Memory B cell (primary cell): ENCODE data around the gene SEMA3C.

Experiments used
- ATAC-seq: fragments of 150-1000 bp; cut with Tn5 transposase; 2 replicates; pipeline ENCODE4 v1.10.0; 2021; ENCODE audit warnings: low read depth, mild to moderate bottlenecking, moderate library complexity
- DNase-seq, 2 donors: peaks; one replicate each; pipeline ENCODE4 v3.0.0; 2022; ENCODE audit warnings: low spot score in 2 of 2
- H3K27ac Mint-ChIP-seq: one replicate; pipeline ENCODE4 v1.8.0; 2022; ENCODE audit warnings: mild to moderate bottlenecking, moderate library complexity, mixed read lengths
- H3K27me3 Mint-ChIP-seq: one replicate; pipeline ENCODE4 v1.8.0; 2022; ENCODE audit warnings: mixed read lengths
- H3K36me3 Mint-ChIP-seq: one replicate; pipeline ENCODE4 v1.8.0; 2022; ENCODE audit warnings: mild to moderate bottlenecking, mixed read lengths
- H3K4me1 Mint-ChIP-seq: one replicate; pipeline ENCODE4 v1.8.0; 2022; ENCODE audit warnings: mixed read lengths
- H3K4me3 Mint-ChIP-seq: one replicate; pipeline ENCODE4 v1.8.0; 2022; ENCODE audit warnings: mild to moderate bottlenecking, moderate library complexity, mixed read lengths
- H3K9me3 Mint-ChIP-seq: one replicate; pipeline ENCODE4 v1.8.0; 2022; ENCODE audit warnings: mixed read lengths

Gene SEMA3C

DNA sequence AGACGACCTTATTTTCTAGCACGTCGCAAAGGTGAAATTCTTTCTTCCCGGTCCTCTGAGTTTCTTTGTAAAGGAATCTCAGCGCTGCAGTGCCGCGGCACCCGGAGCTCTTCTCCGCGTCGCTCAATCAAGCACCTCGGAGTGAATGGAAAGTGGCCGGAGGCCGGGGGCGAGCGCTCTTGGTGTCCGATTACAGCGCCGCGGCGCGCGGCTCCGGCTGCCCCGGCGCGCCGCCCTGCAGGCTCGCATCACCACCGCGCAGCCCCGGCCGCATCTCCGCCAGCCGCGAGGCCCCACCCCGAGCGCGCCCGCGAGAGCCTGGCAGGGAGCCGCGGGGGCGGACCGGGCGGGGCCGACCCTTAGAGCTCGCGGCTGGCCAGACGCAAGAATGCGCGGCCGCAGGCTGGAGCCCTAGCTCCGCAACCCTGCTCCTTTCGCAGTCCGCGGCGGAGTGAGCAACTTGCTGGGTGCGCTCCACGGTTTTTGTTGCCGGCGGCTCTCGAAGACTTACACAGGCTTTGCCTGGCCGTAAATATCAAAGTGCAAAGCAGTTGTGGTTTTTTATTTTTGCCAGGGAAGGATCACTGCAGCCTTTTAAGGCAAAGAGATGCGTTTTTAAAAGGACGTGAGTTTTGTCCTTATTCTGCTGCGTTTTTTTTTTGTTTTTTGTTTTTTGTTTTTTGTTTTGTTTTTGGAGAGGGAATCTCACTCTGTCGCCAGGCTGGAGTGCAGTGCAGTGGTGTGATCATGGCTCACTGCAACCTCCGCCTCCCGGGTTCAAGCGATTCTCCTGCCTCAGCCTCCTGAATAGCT, at the start of gene SEMA3C:
SEMA3C (minus strand) TSS at position 143 of the 813 bp plus-strand sequence. CDS start 2,270 bp downstream, outside the sequence.
- no peak within 1 kb of the TSS for H3K27ac Mint-ChIP-seq
- no peak for DNase-seq
- no peaks in the 10 kb centered on the region for H3K36me3 Mint-ChIP-seq
- H3K9me3 Mint-ChIP-seq, result no peaks in the 10 kb centered on the region
- H3K4me3 Mint-ChIP-seq, result no peak within 1 kb of the TSS
- no peak for ATAC-seq
- peaks cover 5% of the 10 kb centered on the region for H3K27me3 Mint-ChIP-seq
- no peaks in the 10 kb centered on the region for H3K4me1 Mint-ChIP-seq

DNA sequence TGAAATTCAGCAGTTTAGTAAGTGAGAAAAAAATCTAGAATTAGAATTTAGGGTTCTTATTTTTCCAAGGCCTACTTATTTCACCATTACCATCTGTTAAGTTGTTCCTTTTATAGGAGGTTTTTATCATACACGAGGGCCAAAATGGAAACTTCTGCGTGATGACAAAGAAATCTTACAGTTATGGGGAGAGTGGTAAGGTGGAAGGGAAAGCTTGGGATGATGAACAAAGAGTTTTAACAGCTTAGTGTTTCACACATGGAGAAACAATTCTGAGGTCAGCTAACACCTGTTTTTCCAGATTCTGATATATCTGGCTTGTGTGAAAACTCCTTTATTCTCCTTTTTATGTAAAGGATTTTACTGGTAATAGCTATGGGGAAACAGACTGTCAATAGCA, 49.8 kb upstream of the SEMA3C start:
- no peak overlapping the region for H3K27ac Mint-ChIP-seq
- no peak overlapping the region for H3K4me3 Mint-ChIP-seq
- H3K4me1 Mint-ChIP-seq, result no peaks in the 10 kb centered on the region
- no peaks in the 10 kb centered on the region for H3K27me3 Mint-ChIP-seq
- no peaks in the 10 kb centered on the region for H3K36me3 Mint-ChIP-seq
- DNase-seq (no peak), ATAC-seq (no peak)
- H3K9me3 Mint-ChIP-seq, result peaks cover 8% of the 10 kb centered on the region

DNA sequence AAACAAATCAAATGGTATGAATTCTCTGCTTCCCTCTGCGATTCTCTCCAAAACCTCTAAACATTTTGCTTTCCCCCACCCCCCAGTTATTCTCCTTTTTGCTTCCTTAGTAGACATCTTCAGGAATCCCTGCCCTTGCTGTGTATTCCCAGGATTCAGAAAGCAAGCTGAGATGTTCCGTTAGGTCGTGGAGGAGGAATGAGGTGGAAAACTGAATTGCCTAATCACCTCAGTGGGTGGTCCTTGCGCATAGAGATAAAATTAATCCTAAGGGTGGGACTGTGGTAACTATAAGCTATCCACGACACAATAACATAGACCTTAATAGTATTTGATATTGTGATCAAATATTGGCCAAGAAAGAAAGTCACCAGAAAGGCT, 49.1 kb upstream of the SEMA3C start:
- no peak overlapping the region for H3K4me3 Mint-ChIP-seq
- ATAC-seq (no peak), DNase-seq (no peak)
- peaks cover 8% of the 10 kb centered on the region for H3K9me3 Mint-ChIP-seq
- no peak overlapping the region for H3K27ac Mint-ChIP-seq
- no peaks in the 10 kb centered on the region for H3K4me1 Mint-ChIP-seq
- no peaks in the 10 kb centered on the region for H3K27me3 Mint-ChIP-seq
- H3K36me3 Mint-ChIP-seq, result no peaks in the 10 kb centered on the region

DNA sequence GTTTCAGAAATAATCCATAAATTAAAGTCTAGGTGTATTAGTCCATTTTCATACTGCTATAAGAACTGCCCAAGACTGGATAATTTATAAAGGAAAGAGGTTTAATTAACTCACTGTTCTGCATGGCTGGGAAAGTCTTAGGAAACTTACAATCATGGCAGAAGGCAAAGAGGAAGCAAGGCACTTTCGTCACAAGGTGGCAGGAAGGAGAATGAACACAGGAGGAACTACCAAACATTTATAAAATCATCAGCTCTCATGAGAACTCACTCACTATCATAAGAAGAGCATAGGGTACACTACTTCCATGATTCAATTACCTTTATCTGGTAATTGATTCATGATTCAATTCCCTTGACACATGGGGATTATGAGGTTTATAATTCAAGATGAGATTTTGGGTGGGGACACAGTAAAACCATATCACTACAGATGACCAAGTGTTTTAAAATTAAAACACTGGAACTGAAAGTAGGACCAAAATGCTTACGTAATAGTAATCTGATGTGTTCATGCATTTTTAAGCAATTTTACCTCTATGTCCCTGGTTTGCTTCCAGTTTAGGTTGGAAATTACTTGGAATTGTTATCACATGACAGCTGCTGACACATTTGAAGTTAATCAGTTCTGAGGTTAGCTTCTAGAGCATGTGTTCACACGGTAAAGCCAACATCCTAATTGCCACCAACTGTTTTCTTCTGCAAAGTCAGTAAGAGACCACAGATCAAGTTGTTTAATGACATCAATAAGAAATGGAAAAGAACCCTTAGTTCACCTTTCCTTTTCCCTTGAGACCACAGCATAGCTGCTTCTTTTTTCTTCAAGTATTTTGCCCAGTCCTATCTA, 48.4 kb upstream of the SEMA3C start:
- H3K36me3 Mint-ChIP-seq, result no peaks in the 10 kb centered on the region
- no peak overlapping the region for H3K4me3 Mint-ChIP-seq
- H3K27me3 Mint-ChIP-seq, result no peaks in the 10 kb centered on the region
- DNase-seq (no peak), ATAC-seq (no peak)
- peaks cover 8% of the 10 kb centered on the region for H3K9me3 Mint-ChIP-seq
- no peak overlapping the region for H3K27ac Mint-ChIP-seq
- H3K4me1 Mint-ChIP-seq, result no peaks in the 10 kb centered on the region

DNA sequence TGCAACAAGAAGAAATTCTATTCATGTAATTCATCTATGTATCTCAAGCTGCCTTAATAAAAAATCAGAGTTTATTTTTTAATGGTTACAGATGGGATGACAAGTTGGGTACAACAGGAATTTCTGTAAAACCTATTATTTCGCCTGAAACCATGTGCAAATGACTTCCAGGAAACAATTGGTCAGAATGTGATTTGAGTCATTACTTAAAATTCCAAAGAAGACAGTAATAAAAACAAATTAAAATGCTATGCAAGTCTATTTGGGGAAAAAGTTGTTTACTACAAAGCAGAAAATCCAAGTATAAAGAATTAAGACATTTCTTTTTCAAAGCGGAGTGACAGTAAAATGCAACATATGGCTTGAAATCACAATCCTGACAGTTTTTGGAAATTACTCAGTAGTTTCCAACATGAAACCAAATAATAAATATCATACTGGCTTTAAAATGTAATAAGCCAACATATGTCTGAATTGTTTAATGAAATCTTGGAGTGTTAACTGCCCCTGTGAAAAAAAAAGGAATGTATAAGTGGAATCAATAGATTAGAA, 41.5 kb upstream of the SEMA3C start:
- no peaks in the 10 kb centered on the region for H3K4me1 Mint-ChIP-seq
- no peak overlapping the region for H3K27ac Mint-ChIP-seq
- ATAC-seq (no peak), DNase-seq (no peak)
- peaks cover 2% of the 10 kb centered on the region for H3K9me3 Mint-ChIP-seq
- H3K36me3 Mint-ChIP-seq, result no peaks in the 10 kb centered on the region
- H3K4me3 Mint-ChIP-seq, result no peak overlapping the region
- H3K27me3 Mint-ChIP-seq, result no peaks in the 10 kb centered on the region

DNA sequence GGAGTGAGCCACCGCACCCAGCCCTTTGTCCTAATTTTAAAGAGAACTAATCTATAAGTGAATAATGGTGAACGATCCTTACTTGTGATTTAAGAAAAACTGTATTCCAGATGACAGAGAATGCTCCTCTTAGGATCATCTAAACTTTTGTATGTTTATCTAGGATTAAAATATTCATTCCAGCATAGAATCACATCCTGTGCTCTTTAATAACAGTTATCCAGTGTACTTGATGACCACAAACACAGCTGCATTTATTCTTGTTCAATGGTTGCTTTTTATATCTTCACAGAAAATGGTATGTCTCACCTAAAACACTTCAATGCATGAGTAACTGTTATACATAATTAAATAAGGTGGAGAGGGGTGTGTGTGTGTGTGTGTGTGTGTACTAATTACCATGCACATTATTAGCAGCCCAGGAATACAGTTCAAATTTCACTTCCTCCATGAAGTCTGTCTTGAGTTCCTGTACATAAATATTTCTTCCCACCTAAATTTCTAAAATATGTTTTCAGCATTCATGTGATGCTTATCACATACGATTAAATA, 38.5 kb upstream of the SEMA3C start:
- Mint-ChIP-seq H3K4me1 (no peaks in the 10 kb centered on the region), H3K27me3 (no peaks in the 10 kb centered on the region), H3K9me3 (no peaks in the 10 kb centered on the region), H3K27ac (no peak overlapping the region), H3K4me3 (no peak overlapping the region), H3K36me3 (no peaks in the 10 kb centered on the region)
- DNase-seq, result no peak
- ATAC-seq, result no peak

DNA sequence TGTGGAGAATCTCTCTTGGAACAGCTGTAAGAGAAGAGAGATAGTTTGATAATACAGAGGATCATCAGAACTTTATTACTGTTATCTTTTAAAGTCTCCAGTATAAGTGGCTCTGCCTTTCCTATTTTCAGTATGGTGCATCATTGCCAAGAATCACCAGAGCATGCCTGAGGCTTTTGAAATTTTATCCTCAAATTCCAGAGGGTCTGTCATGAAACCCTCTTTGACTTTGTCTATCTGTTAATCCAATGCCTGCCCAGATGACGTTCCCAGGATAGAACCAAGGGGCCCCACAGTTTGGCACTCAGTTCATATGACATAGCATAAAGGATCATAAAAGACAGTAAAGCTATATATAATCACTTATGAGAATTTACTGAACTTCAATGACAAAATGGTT, 35.3 kb upstream of the SEMA3C start:
- H3K27me3 Mint-ChIP-seq, result no peaks in the 10 kb centered on the region
- no peak for ATAC-seq
- H3K27ac Mint-ChIP-seq, result no peak overlapping the region

DNA sequence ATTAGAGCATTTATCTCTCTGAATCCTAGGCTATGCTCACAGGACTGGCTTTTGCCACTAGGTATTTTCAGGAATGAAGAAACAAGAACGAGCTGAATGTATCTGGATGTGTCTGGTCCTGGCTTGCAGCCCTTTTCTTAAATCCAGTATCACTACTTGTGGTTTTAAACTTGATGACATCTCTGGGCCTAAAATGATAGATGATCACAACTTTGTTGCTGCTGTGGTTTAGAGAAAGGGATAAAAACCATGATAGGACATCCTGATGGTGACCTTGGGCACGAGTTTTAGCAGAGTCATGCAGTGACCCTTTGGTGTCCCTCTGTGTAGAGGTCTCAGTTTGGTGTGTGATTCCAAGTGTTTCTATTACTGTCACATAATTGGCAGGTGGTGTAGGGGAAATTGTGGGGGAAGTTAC, 31.7 kb upstream of the SEMA3C start:
- peaks cover 7% of the 10 kb centered on the region for H3K9me3 Mint-ChIP-seq
- no peak overlapping the region for H3K4me3 Mint-ChIP-seq
- no peaks in the 10 kb centered on the region for H3K4me1 Mint-ChIP-seq
- ATAC-seq (no peak), DNase-seq (no peak)
- H3K27me3 Mint-ChIP-seq, result no peaks in the 10 kb centered on the region
- H3K36me3 Mint-ChIP-seq, result no peaks in the 10 kb centered on the region
- H3K27ac Mint-ChIP-seq, result no peak overlapping the region

More for the DNA sequence above, 35.3 kb upstream of the SEMA3C start:
- Mint-ChIP-seq H3K9me3 (peaks cover 2% of the 10 kb centered on the region), H3K4me1 (no peaks in the 10 kb centered on the region), H3K36me3 (no peaks in the 10 kb centered on the region), H3K4me3 (no peak overlapping the region)
- DNase-seq, result no peak

DNA sequence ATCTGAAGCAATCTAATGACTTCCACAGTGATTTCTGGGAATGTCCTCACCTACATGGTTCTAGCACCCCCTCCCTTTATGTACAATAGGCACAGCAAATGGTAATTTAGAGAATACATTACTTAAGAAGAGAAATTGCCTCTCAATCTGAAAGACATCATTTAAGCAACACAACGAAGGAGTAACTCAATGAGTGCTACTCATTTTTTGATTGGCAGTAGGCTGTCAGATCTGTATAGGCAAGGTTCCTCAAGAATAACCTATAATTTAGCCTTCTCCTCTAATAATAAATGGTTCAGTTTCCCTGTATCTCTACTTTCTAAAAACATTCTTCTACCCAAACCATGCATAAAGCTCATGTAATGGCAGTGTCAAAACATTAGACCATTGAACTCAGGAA, 30.6 kb upstream of the SEMA3C start:
- Mint-ChIP-seq H3K9me3 (peaks cover 11% of the 10 kb centered on the region), H3K4me3 (no peak overlapping the region), H3K27ac (no peak overlapping the region), H3K27me3 (no peaks in the 10 kb centered on the region), H3K36me3 (no peaks in the 10 kb centered on the region), H3K4me1 (no peaks in the 10 kb centered on the region)
- no peak for ATAC-seq
- no peak for DNase-seq

DNA sequence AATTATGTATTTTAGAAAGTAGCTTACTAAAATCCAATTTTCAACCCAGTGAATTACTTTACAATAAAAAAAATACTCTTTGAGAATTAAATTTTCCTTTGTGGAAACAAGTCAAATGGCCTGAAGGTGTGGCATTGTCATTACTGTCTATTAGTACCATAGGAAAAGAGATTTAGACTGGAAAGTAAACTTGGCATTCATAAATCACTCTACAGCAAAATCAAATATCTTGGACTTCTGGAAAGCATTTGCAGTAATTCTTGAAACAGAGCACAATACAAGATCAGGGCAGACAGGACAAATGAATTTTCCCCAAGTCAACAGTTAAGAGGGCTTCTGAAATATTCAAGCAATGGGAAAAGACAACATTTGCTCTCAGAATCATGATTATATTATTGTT, 28.0 kb upstream of the SEMA3C start:
- Mint-ChIP-seq H3K9me3 (peaks cover 11% of the 10 kb centered on the region), H3K36me3 (no peaks in the 10 kb centered on the region), H3K4me1 (no peaks in the 10 kb centered on the region), H3K27ac (no peak overlapping the region), H3K27me3 (no peaks in the 10 kb centered on the region), H3K4me3 (no peak overlapping the region)
- ATAC-seq, result no peak
- no peak for DNase-seq

DNA sequence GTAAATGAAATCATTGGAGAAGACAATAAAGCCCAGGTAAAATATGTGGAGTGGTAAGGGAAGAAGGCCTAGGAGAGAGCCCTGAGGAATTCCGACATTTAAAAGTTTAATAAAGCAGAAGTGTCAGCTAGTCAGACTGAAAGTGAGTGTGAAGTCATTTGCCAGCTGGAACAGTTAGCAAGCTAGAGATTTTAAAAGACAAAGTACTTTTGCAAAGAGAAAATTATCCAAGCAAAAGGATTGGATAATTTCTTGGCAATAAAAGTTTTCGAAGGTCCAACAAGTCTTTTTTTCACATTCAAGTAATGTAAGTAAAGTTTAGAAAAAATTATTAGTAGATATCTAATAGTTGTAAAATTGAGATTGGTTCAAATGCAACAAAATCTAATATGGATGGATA, 27.1 kb upstream of the SEMA3C start:
- no peak overlapping the region for H3K27ac Mint-ChIP-seq
- H3K4me1 Mint-ChIP-seq, result no peaks in the 10 kb centered on the region
- H3K36me3 Mint-ChIP-seq, result no peaks in the 10 kb centered on the region
- ATAC-seq (no peak), DNase-seq (no peak)
- H3K27me3 Mint-ChIP-seq, result no peaks in the 10 kb centered on the region
- H3K9me3 Mint-ChIP-seq, result peaks cover 11% of the 10 kb centered on the region
- no peak overlapping the region for H3K4me3 Mint-ChIP-seq

DNA sequence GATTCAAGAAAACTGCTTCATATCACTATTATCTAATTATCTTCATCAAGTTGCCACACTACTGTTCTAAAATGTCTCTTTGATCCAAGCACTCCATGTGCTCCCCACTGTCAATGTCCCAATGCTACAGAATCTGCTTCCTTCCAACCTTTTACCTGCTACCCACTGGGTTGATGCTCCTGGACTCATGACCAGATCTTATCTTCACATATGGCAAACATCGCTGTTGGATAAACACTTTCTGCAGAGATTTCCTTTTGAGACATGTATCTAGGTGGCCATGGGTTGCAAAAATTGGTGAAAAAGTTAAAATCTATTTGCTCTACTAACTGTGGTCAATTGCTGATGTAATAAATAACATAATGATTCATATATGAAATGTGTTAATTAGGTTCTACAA, 24.5 kb upstream of the SEMA3C start:
- Mint-ChIP-seq H3K4me3 (no peak overlapping the region), H3K36me3 (no peaks in the 10 kb centered on the region), H3K4me1 (no peaks in the 10 kb centered on the region), H3K27me3 (no peaks in the 10 kb centered on the region), H3K27ac (no peak overlapping the region), H3K9me3 (peaks cover 10% of the 10 kb centered on the region)
- ATAC-seq (no peak), DNase-seq (no peak)

GRCh38 chr7:80942261-80943041, 23.6 kb upstream of the SEMA3C start:
- Mint-ChIP-seq H3K27me3 (no peaks in the 10 kb centered on the region), H3K27ac (no peak overlapping the region), H3K4me3 (no peak overlapping the region), H3K9me3 (peaks cover 8% of the 10 kb centered on the region), H3K4me1 (no peaks in the 10 kb centered on the region), H3K36me3 (no peaks in the 10 kb centered on the region)
- DNase-seq (no peak), ATAC-seq (no peak)
